HS-5 (cell line): ENCODE data around the gene CDON.

Source experiments
- DNase-seq: peaks from one replicate; pipeline ENCODE4 v3.0.0-alpha.2; 2012; ENCODE audit warnings: low read depth

CDON gene

DNA sequence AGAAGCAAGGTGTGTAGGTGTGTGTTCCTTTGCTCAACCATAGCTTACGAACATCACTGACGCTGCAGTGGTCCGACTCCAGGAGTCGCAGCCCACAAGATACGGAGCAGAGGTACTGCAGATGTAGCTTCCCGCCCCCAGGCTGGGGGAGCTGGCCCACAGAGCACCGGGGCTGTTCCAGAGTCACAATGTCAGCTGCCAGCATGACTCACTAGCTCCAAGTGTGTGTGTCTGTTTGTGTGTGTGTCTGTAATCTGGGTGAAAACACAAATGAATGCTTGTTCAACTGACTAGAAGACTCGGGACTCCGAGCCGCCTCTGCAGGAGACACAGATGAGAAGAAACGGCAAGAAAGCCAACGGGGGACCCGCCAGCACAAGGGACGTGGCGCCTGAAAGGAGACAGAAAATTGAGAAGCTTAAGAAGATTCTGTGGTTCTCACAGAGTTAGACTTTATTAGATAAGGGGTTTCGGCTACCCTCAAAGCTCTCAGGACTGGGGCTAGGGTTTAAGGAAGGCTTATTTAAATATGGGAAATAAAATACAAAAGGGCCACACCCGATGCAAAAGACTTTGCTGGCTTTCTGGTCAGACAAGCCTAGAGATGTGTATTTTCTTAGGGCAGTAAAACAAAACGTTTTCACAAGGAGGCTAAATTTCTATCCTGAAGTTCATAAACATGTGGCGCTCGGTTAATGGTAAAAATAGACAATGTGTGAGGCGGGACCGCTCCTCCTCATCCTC is 106.1 kb downstream of the CDON start:
- DNase-seq, result no peak

DNA sequence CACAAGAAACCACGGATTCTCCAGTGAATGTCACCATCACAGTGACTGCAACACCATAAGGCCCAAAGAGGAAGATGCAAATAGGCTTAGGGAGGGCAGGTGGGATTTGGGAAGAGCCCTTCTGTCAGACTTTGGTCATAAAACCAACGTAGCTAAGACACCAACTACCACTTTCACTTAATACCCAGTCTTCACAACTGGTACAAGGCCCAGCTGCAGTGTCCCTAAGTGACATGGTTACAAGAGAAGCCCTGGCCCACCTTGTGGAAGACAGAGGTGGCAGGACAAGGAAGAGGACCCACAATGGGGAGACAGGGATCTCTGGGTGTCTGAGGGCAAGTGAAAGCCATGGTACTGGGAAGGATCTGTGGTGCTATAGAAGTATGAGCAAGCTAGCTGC is 106.8 kb downstream of the CDON start:
- DNase-seq, result no peak

DNA sequence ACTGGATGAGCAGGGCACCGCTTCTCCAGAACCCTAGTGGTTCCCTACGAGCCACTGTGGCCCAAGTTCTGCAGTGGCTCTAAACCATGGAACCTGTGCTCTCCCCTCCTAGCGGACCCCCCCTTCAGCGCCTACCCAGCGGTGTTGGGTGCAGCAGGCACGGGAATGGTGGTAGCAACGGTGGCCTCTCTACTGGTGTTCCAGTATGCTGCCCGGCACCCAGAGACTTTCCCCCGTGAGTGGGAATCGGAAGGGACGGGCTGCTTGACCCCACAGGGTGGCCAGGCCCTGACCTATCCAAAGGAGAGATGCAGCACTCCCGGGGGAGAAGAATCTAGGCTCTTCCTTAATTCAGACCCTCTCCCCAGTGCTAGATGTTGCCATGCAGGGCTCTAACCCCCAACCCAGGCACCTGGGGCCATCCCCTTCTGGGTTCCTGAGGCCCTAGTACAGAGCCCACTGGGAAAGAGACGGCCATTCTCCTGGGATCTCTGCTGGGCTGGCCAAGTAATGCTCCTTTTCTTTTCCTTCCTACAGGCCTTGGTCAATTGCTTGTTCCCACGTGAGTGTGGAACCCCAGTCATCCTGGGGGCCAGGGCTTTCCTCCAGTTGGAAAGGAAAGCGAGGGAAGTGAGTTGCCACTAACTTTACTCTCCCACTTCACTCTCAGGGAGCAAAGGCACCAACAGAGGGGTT is 107.6 kb downstream of the CDON start:
- no peak for DNase-seq

DNA sequence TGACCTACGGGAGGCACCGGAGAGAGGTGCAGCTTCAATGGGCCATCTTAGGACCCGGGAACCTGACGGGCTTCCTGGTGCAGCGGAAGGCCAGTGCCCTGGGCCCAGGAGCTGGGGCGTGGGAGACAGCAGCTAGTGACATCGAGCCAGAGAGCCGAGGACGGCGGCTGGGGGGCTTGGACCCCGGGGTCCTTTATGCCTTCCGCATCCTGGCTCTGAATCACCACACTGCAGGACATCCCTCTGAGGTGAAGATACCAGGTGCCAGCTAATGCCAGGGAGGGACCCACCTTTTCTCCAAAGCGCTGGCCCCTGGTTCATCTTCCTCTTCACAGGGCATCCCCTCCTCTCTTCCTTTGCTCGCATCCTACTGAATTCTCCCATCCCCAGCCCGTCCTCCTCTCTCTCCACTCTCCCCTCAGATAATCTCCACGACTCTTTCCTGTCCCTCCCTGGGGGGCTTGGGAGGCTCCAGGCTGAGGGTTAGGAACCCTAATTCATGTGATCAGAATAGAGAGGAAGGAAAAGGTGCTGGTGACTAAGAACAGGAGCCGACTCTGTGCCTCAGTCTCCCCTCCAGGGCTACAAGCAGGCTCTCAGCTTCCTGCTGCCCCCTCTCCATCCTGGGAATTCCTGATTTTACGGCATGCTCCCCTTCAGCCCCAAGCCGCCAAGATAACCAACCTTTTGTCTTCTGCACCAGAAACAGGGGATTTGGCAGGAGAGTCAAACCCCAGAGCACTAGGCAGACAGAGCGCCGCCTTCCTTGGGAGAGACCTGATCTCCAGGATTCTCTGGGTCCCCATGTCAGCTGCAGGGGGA is 108.3 kb downstream of the CDON start:
- DNase-seq, result no peak

DNA sequence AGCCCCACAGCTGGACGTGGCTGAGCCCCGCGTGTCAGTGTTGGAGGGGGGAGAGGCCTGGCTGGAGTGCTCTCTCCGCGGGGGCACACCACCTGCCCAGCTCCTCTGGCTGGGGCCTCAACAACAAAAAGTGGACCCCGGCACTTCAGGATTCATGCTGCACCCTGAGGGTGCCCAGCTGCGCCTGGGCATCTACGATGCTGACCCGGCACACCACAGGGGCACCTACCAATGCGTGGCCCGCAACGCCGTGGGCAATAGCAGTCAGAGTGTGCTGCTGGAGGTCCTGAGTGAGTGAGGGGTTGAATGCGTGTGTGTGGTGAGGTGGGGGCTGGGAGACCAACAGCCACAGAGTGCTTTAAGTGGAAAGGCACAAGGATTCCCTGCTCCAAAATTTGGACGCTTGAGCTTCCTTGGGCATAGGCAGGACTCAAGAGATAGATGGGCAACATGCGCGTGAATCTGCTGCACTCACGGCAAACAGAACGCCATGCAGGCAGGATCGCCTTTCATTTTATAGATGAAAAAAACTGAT is 109.2 kb downstream of the CDON start:
- DNase-seq, result no peak

DNA sequence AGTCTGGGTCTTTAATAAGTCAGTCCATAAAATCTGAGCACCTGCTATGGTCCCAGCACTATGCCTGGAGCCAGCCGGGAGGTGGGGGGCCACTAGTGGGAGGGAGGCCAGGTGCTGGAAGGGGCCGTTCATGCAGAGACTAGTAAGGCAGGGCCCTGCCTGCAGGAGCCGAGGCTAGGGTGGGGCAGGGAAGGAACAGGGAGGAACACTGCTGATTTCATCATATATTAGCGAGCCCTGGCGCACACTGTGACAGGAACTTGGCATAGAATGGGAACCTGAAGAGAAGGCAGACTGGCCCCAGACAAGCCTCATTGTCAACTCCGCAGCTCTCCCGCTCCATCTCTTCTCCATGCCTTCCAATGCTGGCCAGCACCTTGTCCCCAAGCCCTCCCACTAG is 109.7 kb downstream of the CDON start:
- no peak for DNase-seq

DNA sequence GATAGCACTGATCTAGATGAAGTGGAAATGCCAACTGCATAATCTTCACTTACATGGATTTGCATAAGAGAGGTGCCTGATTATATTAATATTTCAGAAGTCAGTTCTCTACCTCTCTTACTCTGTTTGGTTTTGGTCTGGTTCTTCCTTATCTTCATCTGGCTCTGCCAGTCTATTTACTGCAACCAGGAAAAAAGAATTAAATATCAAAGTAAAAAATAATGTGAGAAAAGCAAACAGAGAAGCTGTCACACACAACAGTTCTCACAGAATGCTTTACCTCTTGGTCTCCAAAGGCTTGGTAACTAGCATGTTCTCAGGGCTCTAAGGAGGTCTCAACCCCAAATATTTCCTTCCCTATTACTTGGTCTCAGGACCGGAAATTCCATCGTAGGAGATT is 110.1 kb downstream of the CDON start:
- DNase-seq, result no peak

DNA sequence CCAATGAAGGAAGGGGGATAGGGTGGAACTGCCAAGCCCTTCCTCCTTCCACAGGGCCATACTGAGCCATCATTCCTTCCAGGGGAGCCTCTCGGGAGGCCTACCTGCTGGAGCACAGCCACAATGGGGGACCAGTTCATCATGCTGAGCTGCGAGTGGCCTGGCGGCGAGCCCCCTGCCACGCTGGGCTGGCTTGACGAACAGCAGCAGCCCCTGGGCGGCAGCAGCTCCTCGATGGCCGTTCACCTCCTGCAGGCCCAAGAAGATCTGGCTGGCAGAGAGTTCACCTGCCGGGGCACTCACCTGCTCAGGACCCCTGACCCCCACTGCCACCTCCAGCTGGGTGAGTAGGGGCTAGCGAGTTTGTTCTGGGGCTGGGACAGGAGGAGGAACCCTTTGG is 110.9 kb downstream of the CDON start:
- no peak for DNase-seq

DNA sequence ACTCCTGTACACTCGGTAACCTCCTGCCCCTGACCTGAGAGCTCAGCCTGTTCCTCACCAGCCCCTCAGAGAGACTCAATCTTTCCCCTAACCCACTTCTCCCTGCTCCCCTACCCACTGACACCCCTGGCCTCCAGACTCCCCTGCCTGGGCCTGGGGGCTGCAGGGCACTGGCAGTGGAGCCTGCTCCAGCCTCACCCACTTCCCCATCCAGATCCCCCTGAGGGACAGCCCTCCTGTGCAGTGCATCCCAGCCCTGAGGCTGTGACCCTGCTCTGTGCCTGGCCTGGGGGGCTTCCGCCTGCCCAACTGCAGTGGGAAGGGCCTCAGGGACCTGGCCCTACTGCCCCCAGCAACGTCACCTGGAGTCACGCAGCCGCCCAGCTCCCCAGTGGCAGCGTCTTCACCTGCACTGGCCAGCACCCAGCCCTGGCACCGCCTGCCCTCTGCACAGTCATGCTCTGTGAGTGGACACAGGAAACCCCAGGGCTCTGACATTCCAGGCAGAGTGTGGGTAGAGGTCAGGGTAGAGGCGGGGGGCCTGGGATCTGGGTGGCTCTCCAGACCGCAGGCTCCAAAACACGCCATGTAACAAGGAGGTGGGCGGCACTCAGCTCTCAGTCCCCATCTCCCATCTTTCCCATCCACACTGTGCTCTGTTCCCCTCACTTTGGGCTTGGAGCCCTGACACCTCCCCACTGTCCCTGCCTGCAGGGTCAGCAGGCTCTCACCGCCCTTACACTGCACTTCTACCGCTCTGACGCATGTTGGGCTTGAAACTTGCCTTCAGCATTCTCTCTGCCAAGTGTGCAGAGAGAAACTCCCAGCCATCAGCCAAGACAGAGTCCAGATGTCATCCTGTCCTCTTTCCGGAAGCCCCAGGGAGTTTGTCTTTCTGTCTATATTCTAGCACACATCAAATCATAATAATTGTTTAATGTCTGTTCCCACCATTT is 111.7 kb downstream of the CDON start:
- no peak for DNase-seq

DNA sequence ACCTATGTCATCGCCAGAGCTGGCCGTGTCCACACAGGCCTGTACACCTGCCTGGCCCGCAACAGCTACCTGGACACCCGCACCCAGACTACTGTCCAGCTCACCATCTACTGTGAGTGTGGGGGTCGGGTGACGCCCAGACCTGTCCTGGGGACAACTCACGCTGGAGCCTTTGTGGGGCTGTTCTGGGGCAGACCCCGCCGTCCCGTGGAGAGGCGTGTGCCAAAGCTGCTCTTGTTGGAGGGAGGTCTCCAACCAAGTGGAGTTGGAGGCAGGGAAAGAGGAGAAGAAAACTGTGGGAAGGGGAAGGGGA is 112.5 kb downstream of the CDON start:
- DNase-seq, result no peak

DNA sequence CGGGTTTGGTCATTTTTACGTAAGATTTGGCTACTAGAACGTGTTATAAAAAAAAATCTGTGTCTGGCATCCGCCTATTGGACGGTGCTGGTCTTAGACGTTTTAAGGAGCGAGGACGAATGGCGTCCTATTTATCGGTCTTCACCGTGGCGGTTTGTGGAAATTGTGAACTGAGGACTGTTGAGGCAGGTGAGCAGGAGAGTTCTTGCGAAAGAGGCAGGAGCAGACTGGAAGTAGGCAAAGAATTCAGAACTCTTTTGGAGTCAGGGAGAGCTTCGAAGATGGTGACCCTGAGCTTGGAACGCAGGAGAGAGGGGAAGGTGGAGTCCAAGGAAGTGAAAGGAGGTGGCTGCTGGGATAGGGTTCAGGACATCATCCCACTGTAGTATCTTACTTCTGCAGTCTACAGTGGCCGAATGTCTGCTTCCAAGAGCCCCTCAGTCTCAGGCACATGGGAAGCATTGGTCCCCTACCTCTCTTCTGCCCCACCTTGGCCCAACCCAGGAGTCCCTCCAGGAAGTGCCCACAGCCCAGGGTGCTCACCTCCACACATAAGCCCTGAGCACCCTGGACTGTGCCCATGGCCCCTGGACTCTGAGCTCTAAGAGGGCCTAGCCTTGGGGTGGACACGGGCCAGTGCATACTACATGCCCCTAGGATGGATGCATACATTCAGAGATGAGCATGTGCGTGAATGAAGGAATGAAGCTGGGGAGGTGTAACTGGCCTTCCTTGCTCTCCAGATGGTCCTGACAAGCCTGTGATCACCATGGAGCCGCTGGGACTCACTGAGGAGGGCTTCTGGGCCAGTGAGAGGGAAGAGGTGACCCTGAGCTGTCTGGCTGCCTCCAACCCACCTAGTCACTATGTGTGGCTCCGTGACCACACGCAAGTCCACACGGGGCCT is 113.1 kb downstream of the CDON start:
- DNase-seq, result no peak

DNA sequence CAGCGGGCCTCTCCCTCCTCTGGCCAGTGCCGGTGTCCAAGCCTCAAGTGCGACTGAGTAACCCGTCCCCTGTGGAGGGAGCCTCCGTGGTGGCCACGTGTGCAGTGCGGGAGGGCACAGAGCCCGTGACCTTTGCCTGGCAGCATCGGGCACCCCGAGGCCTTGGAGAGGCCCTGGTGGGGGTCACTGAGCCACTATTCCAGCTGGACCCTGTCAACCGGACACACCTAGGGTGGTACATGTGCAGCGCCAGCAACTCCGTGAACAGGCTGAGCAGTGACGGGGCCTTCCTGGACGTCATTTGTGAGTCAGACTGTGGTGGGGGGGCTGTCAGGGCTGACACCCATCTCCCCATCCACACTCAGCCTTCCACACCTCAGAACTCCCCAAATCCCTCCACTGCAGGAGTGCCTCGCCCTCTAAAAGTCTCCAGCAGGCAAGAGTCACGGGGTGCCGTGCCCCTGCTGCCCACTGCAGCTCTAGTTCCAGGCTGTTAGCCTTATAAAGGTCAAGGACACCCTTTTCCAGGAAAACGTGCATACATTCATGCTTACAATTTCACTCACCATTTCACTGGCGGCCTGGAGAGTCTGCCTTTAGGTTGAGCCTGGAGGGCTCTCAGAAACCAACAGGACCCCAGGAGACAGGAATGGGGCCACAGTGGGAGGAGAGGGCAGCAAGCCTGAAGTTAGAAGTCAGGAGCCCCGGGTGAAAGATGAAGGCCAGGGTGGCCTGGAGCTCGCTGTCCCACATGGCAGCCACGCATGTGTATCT is 114.2 kb downstream of the CDON start:
- DNase-seq, result no peak

DNA sequence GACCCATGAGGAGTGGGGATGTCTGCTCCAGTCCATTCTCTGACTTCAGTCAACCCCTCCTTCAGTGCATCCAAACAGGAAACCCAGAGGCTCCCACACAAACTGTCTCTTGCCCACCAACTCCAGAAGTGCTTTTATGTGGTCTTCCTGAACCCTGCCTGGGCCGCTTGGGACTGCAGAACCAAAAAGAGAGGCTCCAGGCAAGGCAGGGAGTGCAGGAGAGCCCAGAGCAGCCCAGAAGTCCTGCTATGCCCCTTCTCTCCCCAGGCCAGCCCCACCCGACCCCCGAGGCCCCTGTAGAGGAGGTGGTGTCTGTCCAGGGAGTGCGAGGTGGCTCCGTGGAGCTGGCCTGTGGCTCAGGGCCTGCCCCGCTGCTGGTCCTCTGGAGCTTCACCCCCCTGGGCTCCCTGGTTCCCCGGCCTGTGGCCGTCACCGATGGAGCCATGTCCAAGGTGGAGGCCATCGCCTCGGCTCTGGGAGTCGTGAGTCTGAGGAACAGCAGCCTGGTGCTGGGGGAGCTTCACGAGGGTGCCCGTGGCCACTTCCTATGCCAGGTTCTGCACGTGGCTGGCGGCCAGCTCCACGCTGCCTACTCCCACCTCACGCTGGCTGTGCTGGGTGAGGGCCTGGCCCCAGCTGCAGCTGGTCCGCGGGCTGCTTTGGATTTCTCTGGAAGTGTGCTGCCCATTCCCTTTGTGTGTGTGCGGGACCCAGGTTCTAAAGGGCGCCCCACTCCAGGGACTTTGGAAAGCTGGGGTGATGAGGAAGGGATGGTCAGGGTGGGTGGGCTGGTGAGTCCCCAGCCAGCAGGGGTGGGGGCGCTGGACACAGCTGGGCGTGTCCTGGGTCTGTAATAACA is 115.0 kb downstream of the CDON start:
- no peak for DNase-seq

DNA sequence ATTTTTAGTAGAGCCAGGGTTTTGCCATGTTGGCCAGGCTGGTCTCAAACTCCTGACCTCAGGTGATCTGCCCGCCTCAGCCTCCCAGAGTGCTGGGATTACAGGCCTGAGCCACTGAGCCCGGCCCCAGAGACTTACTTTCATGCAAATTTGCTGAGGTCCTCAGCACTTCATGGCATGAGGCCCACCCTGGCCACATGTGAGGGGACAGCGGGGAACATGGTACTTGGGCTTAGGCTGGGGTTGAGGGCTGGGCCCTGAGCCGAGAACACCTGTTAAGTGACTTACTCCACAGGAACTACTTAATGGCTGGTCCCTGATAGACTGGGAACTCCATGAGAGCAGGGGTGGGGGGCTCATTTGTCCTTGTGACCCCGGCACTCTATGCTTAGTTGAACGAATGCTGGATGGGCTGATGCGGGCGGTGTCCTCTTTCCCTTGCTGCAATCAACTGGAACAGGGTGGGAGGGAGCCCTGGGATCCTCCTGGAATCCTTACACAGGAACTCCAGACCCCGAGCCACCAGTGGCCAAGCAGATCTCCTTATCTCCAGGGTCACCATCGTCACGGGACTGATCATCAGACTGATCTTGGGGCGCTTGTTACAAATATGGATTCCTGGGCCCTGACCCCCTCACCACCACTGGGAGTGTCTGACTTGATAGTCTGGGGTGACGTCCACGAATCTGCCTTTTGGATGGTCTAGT is 115.8 kb downstream of the CDON start:
- no peak for DNase-seq

DNA sequence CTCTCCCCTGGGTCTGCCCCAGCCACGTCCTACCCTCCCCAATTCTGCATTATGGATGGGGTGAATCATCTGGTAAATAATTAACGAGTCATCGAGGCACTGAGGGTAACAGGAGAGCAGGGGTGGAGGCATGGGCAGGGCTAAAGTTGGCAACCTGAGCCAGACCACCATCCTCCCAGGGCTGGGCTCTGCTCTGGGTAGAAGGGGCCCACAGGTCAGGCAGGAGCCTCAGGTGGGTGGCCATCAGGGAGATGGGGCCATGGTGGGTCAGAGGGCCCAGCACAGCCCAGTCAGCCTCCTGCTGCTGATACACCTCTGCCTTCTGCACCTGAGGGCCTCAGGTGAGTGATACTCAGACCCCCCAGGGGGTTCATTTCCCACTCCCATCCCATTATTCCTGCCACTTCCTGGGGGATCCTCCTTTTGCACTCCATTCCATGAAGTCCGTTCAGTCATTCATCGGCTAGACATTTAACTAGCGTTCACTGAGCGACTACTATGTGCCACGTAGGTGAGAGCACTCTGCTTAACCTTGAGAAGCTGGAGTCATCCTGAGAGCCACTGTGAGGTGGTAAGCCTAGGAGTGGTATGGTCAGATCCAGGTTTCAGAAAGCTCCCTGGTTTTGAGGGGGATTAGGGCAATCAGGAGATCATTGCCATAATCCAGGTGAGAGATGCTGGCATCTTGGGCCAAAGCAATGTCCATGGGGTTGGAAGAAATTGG is 116.7 kb downstream of the CDON start, which contains the start of gene VSIG10L2:
TSS of gene VSIG10L2 (plus strand) at position 248 of the 724 bp plus-strand sequence. CDS start at position 260, 12 bp downstream.
- DNase-seq, result no peak

DNA sequence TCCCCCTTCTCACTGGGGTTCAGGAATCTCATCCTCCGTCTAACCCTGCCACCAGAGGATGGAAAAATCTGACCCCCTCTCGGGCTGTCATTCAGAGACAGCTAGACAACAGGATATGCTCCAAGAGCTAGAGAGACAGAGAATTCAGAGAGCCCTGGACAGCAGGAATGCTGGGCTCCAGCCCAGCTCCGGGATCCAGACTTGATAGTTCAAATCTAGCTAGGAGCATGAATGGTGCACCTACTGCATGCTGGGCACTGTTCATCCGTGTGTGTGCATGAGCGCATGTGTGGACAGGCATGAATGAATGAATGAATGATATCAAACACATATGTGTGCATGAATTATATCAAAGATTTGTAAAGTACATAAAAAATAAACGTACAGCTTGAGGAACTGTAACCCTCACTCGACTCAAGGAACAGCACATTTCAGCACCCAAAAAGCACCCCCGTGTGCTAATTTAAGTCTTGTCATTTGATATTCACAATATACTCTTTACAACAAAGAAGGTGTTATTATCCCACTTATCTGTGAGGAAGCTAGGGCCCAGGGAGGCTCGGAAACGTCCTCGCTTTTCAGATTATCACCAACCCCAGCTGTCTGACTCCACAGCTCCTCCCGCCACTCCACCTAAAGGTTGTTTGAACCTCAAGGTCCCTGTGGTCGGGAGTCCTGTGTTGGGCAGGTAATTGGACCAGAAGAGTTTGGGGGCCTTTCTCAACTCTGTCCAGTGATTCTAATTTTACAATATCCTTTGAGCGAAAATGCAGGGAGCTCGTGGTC is 117.5 kb downstream of the CDON start:
- no peak for DNase-seq
